ENCODE results near the gene D2HGDH. TPM values are rescaled to one million over a fixed set of nuclear protein-coding genes. Genes with fewer than 3 reads are reported as not detected.

D2HGDH gene
- total and polyA plus RNA-seq, 2 experiments from 2014 or later = 3.7 to 17.3 TPM

- DNase-seq (ENCODE audit: low spot score) = no peak
- Mint-ChIP-seq H3K27ac (no peak overlapping the region), H3K27me3 (ENCODE audit: insufficient read depth, low read depth, poor library complexity) (peaks cover 17% of the 10 kb centered on the region), H3K4me3 (no peak overlapping the region), H3K4me1 (peaks cover 14% of the 10 kb centered on the region), H3K36me3 (ENCODE audit: low read depth) (no peaks in the 10 kb centered on the region; the same call in 2 of the 3 replicates), H3K9me3 (no peaks in the 10 kb centered on the region)
- H4K20me1 ChIP-seq (replicated peaks; ENCODE audit: insufficient read depth) = no peaks in the 10 kb centered on the region
- TF ChIP-seq, protein P1, sequence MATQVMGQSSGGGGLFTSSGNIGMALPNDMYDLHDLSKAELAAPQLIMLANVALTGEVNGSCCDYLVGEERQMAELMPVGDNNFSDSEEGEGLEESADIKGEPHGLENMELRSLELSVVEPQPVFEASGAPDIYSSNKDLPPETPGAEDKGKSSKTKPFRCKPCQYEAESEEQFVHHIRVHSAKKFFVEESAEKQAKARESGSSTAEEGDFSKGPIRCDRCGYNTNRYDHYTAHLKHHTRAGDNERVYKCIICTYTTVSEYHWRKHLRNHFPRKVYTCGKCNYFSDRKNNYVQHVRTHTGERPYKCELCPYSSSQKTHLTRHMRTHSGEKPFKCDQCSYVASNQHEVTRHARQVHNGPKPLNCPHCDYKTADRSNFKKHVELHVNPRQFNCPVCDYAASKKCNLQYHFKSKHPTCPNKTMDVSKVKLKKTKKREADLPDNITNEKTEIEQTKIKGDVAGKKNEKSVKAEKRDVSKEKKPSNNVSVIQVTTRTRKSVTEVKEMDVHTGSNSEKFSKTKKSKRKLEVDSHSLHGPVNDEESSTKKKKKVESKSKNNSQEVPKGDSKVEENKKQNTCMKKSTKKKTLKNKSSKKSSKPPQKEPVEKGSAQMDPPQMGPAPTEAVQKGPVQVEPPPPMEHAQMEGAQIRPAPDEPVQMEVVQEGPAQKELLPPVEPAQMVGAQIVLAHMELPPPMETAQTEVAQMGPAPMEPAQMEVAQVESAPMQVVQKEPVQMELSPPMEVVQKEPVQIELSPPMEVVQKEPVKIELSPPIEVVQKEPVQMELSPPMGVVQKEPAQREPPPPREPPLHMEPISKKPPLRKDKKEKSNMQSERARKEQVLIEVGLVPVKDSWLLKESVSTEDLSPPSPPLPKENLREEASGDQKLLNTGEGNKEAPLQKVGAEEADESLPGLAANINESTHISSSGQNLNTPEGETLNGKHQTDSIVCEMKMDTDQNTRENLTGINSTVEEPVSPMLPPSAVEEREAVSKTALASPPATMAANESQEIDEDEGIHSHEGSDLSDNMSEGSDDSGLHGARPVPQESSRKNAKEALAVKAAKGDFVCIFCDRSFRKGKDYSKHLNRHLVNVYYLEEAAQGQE (IDR thresholded peaks at IDR 0.05; ENCODE audit: unreplicated experiment) = no peak
- TF ChIP-seq CREB1 (CRISPR knock-in tag; IDR thresholded peaks at IDR 0.05; ENCODE audit: low read depth) = no peak
- ATAC-seq = no peak
- no peak overlapping the region for H3K4me2 ChIP-seq
- no peak overlapping the region for H3K4me3 ChIP-seq
- H3F3A ChIP-seq (replicated peaks; ENCODE audit: low read depth) = peaks cover 11% of the 10 kb centered on the region; the same call in 1 of the 2 replicates
- H2AFZ ChIP-seq = no peak overlapping the region
- H3K9me2 ChIP-seq (ENCODE audit: insufficient read depth) = no peaks in the 10 kb centered on the region
- no peaks in the 10 kb centered on the region for H3K79me2 ChIP-seq (replicated peaks; ENCODE audit: insufficient read depth)
- peaks cover 2% of the 10 kb centered on the region for H3K27me3 ChIP-seq (ENCODE audit: insufficient read depth)
- H3K27ac ChIP-seq (ENCODE audit: low read depth) = no peak overlapping the region
- H3K4me1 ChIP-seq (ENCODE audit: insufficient read depth) = peaks cover 8% of the 10 kb centered on the region; the same call in 1 of the 2 replicates
- H3K36me3 ChIP-seq (ENCODE audit: insufficient read depth) = no peaks in the 10 kb centered on the region
These were observed 75.2 kb downstream of the D2HGDH start for GRCh38 chr2:241809383-241810306.

DNA sequence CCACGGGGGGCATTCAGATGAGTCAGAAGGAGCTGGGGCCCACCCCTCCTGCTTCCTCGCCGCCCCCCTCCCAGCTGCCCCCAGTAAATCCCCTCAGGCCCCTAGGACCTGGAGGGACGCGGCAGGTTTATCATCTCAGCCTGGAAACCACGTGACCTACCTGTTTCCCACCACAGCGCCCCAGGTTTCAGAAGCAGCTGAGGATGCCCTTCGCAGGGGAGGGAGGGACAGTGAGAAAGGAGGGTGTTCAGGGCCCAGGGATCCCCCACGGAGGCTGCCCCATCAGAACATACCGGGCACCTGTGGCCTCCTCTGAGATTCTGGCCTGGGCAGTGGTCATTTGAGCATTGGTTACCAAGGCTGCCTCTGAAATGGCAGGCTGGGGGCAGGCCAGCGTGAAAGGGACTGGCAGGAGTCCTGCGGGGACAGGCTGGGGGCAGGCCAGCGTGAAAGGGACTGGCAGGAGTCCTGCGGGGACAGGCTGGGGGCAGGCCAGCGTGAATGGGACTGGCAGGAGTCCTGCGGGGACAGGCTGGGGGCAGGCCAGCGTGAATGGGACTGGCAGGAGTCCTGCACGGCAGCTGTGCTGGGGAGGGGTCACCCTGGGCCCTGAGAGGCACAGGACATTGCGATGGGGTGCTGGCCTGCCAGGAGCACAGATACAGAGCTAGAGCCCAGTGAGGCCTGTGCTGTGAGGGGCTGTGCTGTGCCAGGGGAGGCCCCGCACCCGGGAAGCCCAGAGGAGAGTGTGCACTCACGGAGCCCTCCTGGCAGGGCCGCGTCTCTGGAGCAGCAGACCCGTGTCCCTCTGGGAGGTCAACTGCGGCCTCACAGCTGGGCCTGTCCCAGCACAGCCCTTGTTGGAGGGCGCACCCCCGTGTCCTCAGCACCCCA is 76.1 kb downstream of the D2HGDH start:
- DNase-seq (ENCODE audit: low spot score) = no peak

More for the DNA sequence above, 76.1 kb downstream of the D2HGDH start:
- ATAC-seq = no peak; the same call in 2 of the 3 replicates
- Histone ChIP-seq H2AFZ (no peak overlapping the region), H3K79me2 (replicated peaks; ENCODE audit: insufficient read depth) (no peaks in the 10 kb centered on the region), H3K27me3 (ENCODE audit: insufficient read depth) (no peaks in the 10 kb centered on the region), H3F3A (replicated peaks; ENCODE audit: low read depth) (peaks cover 11% of the 10 kb centered on the region; the same call in 1 of the 2 replicates), H3K4me1 (ENCODE audit: insufficient read depth) (0 out of 2 replicates have a peak, but pooled peaks cover 6% of the 10 kb centered on the region), H3K36me3 (ENCODE audit: insufficient read depth) (no peaks in the 10 kb centered on the region), H4K20me1 (replicated peaks; ENCODE audit: insufficient read depth) (no peaks in the 10 kb centered on the region), H3K4me2 (no peak overlapping the region), H3K9me2 (ENCODE audit: insufficient read depth) (no peaks in the 10 kb centered on the region), H3K27ac (ENCODE audit: low read depth) (no peak overlapping the region), H3K4me3 (no peak overlapping the region)
- Mint-ChIP-seq H3K27ac (no peak overlapping the region), H3K27me3 (ENCODE audit: insufficient read depth, low read depth, poor library complexity) (peaks cover 16% of the 10 kb centered on the region), H3K4me1 (peaks cover 14% of the 10 kb centered on the region), H3K9me3 (no peaks in the 10 kb centered on the region), H3K4me3 (no peak overlapping the region), H3K36me3 (ENCODE audit: low read depth) (no peaks in the 10 kb centered on the region; the same call in 2 of the 3 replicates)
- TF ChIP-seq NANOG (IDR thresholded peaks at IDR 0.05; ENCODE audit: borderline replicate concordance) (no peak), CREB1 (CRISPR knock-in tag; IDR thresholded peaks at IDR 0.05; ENCODE audit: low read depth) (no peak), EZH2 (IDR thresholded peaks at IDR 0.05; ENCODE audit: low read depth, unreplicated experiment) (no peak), CTCF (conservative IDR thresholded peaks at IDR 0.05; ENCODE audit: low read depth in 2 of 2) (no peak)
